Panc1 (cell line): ENCODE data around the gene SNX12.

Experiments used
- CTCF ChIP-seq: fragments of 450-650 bp; IDR thresholded peaks from 2 replicates; pipeline ENCODE4 v1.5.1; 2017; ENCODE audit warnings: mild to moderate bottlenecking
- POLR2AphosphoS5 ChIP-seq: IDR thresholded peaks from 2 replicates; pipeline ENCODE4 v1.6.1; 2012; ENCODE audit warnings: mild to moderate bottlenecking, low read depth, low read length, moderate library complexity
- REST ChIP-seq, 2 experiments: IDR thresholded peaks; 2 replicates each; pipeline ENCODE4 v1.6.1; 2011 to 2012; ENCODE audit warnings: low read depth in 2 of 2, control low read depth in 1 of 2, low read length in 1 of 2, mild to moderate bottlenecking in 1 of 2, moderate library complexity in 1 of 2; ENCODE audit not compliant: insufficient read depth in 1 of 2

GRCh38 chrX:71091263-71091662 is 23.1 kb upstream of the SNX12 start:
- TF ChIP-seq CTCF (no peak), POLR2AphosphoS5 (no peak), REST (IDR thresholded peaks at IDR 0.05; ENCODE audit: insufficient read depth in 1 of 2, low read depth in 2 of 2, low read length in 1 of 2) (no peak)
